ENCODE results near the gene POU2AF2.
"Not testable (repeated sequence)": the region's sequence is repeated elsewhere in the genome, so short reads cannot be mapped to it uniquely, and the experiment has no call there.

The POU2AF2 gene

DNA sequence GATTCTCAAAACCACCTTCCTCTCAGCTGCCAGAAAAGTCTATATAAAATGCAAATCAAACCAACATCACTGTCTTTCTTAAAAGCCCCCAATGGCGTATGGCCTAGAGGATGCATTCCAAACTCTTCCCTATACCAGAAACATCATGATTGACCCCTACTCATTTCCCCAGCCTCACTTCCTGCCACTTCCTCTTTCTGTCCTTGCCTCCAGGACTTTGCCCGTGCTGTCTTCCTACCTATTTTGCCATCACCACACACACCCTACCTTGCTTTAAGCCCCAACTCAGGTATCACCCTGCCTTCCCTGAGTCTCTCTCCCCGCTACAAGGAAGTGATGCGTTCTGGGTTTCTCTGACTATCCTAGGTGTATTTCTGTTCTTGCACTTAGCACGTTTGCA is 8.1 kb downstream of the POU2AF2 start:
- no peak for DNase-seq (ENCODE audit: low read depth in 4 of 4, low spot score in 1 of 4)

DNA sequence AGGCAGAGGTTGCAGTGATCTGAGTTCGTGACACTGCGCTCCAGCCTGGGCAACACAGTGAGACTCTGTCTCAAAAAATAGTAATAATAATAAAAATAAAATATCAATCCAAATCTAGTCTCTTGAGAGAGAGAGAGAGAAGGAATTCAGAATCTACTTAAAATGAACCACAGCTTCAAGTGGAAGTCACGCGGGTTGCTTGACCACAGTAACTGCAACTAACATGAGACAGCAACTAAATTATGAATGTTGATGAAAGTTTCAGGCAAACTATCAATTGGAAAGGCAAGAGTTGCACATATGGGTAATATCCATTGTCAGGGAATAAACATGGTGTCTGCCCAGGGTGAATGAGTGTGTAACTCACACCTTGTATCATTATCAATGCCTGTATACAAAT is 12.5 kb downstream of the POU2AF2 start:
- no peak for DNase-seq (ENCODE audit: low read depth in 4 of 4, low spot score in 1 of 4)

DNA sequence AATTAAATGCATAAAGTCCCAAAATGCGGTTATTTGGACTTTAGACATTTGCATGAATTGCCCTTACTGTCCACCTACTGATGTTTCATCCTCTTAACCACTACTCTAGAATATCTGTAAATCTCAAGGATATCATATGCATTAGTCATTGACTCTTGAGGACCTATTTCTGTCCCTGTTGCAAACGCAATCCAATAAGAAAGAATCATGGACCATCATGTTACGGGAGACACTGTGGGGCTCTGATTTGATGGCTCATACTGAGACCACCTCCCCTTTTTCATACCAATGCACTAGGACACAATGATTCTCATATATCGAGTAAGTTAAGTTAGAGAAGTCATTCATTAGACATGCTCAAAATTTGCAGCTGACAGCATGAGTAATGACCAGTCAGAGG is 14.4 kb downstream of the POU2AF2 start:
- no peak for DNase-seq (ENCODE audit: low read depth in 4 of 4, low spot score in 1 of 4)

DNA sequence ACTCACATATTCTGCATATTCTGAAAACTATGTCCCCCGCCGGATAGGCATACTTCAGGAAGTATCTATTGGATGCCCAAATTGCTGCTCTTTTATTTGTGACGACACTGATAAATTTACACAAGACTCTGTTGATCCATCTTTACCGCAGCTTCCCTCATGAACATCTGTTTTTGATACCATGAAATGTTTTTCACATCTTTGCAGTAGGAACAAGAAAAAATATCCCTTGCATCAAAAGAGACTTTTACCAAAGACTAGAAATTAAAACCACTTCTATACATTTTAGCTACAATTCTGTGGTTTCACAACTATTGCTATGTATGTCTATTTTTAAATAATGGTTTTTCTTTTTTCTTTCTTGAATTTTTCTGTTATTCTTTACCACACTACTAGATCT is 15.3 kb downstream of the POU2AF2 start:
- no peak for DNase-seq (ENCODE audit: low read depth in 4 of 4, low spot score in 1 of 4)

DNA sequence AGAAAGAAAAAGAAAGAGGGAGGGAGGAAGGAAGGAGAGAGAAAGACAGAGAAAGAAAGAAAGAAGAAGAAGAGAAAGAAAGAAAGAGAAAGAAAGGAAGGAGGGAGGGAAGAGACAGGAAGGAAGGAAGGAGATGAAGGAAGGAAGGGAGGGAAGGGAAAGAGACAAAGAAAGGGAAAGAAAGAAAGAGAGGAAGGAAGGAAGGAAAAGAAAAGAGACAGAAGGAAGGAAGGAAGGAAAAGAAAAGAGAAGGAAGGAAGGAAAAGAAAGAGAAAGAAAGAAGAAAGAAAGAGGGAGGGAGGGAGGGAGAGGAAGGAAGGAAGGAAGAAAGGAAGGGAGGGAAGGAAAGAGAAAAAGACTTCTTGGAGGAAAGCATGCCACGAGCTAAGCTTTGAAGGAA is 19.1 kb downstream of the POU2AF2 start:
- no peak for DNase-seq (ENCODE audit: low read depth in 4 of 4, low spot score in 1 of 4)

DNA sequence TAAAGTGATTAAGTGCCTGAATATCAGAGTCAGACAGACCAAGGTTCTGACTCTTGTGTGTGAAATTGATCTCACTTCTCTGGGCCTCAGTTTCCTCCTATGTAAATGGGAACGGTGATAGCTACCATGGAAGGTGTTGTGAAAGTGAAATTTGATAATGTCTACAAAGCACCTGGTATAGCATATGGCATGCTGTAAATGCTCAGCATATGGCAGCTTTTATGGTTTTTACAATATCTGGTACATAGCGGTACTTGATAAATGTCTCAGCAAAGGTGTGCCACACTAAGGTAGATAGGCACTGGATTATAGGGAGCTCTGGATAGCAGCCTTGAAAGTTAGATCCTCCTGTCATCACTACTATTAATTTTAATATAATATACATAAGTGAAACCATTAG is 19.9 kb downstream of the POU2AF2 start:
- DNase-seq (ENCODE audit: low read depth in 4 of 4, low spot score in 1 of 4) = no peak

DNA sequence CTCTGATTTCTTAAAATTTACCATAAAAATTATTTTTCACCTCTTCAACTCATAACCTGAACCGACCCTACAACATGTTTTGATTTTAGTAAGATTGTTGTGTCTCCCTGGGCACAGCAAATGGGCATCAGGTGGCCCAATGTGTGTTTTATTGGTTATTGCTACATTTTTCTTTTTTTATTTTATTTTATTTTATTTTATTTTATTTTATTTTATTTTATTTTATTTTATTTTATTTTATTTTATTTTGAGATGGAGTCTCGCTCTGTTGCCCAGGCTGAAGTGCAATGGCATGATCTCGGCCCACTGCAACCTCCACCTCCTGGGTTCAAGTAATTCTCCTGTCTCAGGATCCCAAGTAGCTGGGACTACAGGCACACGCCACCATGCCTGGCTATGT is 22.8 kb downstream of the POU2AF2 start:
- DNase-seq (ENCODE audit: low read depth in 4 of 4, low spot score in 1 of 4) = not testable (repeated sequence)

DNA sequence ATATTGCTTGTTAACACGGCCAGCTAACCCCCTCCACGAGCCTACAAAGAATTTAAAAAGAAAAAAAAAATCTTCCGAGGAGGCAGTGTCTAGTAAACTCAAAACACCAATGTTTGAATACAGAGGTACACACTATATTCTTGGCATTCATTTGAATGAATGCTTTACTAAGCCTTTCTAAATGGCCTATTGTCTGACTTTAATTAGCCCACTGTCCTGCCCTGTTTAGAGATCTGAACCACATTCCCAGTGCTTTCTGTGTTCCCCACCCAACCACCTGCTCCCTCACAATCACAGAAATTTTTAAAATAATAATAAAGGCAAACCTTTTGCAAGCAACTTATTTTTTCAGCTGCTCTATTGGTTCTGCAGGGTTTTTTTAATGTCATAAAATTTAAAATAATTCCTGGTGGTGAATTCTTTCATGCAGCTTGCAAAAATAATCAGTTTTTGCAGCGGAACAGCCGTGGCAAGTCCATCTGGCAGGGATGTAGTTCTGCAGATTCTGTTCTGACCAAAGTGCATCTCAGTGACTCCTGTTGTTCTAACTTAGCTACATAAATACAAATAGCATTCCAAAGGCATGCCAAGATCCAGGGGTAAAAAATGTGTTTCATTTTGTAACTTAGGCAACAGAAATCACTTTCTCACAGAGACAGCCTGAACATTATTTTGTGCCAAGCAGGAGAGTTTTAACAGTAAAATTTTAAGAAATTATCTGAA is 23.8 kb downstream of the POU2AF2 start:
- no peak for DNase-seq (ENCODE audit: low read depth in 4 of 4, low spot score in 1 of 4)

DNA sequence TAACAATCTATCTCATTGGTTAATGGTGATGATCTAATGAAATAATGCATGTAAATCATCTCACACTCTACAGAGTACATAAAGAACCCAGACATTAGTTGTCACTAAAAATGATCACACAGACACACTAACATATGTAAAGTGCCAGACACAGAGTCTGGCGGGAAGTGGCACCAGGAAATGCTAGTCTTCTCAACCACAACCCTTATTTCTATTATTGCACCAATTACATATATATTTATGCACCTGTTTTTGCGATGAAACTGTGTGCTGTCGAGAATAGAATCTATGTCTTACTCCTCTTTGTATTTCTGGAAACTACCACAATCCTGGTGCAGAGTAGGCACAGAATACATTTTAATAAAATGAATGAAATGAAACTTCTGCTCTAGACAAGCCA is 26.9 kb downstream of the POU2AF2 start:
- DNase-seq (ENCODE audit: low read depth in 4 of 4, low spot score in 1 of 4) = no peak

DNA sequence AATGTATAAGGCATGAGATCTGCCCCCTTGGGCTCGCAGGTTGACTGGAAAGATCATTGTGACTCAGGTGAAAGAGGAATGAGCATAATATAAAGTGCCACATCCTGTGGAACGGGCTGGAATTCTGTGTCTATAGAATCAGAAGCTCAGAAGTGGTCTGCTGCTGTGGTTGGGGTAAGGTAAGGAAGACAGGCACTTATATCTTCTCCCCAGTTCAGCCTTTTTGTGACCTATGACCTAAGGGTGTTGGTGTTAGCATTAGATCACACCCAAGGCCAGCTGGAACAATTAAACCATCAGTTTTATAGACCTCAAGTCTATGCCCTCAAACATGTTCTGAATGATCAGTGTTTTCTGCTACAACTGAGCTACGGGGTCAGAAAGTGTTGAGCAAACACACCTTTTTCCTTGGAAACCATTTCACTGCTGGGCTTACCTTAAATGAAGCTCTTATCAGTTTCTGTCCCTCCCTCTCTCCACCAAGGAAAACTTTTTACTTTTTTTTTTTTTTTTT is 37.1 kb downstream of the POU2AF2 start:
- DNase-seq (ENCODE audit: low read depth in 4 of 4, low spot score in 1 of 4) = no peak

DNA sequence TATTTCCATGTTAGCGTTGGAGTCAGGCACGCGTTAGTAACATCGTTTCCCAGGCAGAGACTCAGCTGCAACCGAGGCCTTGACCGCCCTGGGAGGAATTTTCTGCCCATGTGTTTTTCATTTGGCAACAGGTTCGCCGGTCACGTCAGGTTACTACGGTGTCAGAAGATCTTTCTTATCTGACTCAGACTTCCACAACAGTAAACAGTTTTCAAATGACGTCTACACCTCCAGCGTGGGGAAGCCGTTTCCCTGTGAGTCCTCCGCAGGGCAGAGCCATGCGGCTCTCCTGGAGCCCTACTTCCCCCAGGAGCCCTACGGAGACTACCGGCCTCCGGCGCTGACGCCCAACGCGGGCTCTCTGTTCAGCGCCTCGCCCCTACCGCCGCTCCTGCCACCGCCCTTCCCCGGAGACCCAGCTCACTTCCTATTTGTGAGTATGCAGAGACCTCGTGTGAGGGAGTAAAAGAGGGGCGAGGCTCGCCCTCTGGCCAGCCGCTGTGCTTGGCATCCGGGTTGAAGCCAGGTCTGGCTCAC is 38.5 kb downstream of the POU2AF2 start:
- no peak for DNase-seq (ENCODE audit: low read depth in 4 of 4, low spot score in 1 of 4)

DNA sequence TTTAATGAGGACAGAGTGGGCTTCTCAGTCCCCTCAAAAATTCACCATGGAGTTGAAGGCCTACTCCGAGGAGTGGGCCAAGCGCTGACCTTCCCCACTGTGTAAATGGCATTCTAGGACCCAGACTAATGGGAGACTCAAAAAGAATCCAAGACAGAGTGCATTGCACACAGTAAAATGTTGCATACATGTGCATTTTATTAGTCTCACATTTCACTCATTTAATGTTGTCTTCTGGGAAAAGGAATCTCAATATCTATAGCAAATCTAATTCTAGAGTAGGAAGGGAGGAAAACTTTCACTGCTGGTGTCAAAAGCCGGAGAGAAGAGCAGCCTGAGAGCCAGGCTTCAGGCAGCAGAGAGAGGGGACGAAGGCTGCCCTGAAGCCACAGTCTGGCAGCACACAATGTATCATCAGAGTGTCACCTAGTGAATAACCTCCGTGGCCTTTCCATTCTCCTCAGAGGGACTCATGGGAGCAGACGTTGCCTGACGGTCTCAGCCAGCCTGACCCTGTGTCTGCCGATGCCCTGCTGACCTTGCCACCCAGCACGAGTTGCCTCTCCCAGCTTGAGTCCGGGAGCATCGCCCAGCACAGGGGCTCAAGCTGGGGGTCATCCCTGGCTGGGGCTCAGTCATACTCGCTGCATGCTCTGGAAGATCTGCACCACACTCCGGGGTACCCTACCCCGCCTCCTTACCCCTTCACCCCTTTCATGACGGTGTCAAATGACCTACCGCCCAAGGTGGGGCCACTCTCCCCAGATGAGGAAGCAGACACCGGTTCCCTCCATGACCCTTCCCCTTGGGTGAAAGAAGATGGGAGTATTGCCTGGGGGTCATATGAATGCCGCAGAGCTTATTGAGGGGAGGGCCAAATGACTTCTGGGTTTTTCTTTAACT is 39.9 kb downstream of the POU2AF2 start:
- DNase-seq (ENCODE audit: low read depth in 4 of 4, low spot score in 1 of 4) = no peak

DNA sequence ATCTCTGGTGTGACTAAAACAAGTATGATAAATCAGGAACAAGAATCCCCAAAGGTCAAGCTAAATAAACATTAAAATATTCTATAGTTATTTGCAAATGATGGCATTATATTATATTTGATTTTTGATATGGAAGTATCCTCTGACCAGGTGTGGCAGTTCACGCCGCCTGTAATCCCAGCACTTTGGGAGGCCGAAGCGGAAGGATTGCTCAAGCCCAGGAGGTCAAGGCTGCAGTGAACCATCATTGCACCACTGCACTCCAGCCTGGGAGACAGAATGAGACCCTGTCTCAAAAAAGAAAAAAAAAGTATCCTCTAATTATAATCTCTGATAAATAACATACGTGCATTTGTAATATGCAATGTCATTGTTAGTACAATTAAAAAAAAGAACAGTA is 46.2 kb downstream of the POU2AF2 start:
- DNase-seq (ENCODE audit: low read depth in 4 of 4, low spot score in 1 of 4) = no peak

DNA sequence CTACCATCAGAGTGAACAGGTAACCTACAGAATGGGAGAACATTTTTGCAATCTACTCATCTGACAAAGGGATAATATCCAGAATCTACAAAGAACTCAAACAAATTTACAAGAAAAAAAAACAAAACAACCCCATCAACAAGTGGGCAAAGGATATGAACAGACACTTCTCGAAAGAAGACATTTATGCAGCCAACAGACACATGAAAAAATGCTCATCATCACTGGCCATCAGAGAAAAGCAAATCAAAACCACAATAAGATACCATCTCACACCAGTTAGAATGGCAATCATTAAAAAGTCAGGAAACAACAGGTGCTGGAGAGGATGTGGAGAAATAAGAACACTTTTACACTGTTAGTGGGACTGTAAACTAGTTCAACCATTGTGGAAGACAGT is 46.9 kb downstream of the POU2AF2 start:
- DNase-seq (ENCODE audit: low read depth in 4 of 4, low spot score in 1 of 4) = not testable (repeated sequence)

DNA sequence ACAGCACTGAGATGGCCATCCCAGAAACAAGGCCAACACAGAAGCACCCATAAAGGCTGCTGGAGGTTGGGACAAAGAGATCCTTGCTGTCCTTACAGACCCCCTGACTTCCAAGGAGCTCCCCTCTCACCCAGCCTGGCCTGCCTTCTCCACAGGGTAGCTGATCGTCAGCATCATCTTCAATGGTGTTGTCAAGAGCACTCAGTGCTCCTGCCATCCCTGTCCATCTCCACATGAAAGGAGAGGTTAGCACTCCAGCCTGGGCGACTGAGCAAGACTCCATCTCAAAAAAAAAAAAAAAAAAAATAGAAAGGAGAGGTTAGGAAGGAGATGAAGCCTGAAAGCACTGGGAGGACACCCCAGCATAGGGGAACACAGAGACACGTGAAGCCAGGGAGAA is 50.7 kb downstream of the POU2AF2 start:
- DNase-seq (ENCODE audit: low read depth in 4 of 4, low spot score in 1 of 4) = no peak

DNA sequence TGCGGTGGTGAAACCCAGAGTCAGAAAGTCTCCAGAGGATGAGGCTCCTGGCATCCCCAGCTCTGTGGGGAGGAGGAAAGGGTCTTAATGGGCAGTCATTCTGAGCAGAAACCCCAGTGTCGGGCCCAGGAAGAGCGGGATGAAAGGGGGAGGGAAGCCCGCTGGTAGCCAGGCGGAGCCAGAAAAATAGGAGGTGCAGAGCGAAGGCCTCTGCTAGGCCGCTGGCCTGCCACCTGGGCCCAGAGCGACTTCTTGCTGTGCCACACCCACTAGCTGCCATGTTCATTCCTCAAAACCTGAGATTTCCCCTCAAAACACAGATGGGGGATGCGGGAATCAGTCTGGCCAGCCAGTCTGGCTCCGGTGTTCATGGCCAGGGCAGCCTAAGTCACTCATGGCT is 52.2 kb downstream of the POU2AF2 start:
- DNase-seq (ENCODE audit: low read depth in 4 of 4, low spot score in 1 of 4) = no peak

DNA sequence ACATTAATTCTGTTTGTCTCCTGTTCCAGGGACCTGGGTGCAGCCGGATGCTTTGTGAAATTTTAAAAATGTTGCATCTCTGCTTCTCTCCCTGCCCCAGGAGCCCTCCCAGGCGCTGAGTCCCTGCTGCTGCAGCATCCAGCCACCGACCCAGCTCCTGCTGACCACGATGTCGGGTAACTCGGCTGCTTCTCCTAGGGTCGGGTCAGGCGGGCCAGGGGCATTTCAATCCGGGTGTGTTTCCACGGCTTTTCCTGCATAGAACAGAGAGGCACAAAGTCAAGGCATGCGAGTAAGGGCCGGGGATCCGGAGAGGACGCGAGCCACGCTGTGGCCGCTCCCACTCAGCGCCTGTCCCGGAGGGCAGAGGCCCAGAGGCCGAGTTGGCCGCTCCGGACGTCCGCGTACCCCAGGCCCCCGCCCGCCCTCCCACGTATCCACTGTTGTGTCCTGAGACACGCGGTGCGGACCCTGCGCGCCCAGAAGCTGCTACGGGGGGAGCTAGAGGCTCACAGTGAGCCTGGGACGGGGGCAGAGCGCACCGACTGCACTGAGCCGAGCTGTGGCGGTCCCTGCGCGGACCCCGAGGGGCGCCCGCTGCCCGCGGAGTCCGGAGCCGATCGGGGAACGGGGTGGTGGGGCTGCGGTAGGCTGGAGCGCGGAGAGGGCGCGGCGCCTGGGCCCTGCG is 53.0 kb downstream of the POU2AF2 start, which contains the start of gene POU2AF3:
TSS of gene POU2AF3 (plus strand) at position 134 of the 688 bp plus-strand sequence. CDS start at position 170, 36 bp downstream.
- no peak for DNase-seq (ENCODE audit: low read depth in 4 of 4, low spot score in 1 of 4)

DNA sequence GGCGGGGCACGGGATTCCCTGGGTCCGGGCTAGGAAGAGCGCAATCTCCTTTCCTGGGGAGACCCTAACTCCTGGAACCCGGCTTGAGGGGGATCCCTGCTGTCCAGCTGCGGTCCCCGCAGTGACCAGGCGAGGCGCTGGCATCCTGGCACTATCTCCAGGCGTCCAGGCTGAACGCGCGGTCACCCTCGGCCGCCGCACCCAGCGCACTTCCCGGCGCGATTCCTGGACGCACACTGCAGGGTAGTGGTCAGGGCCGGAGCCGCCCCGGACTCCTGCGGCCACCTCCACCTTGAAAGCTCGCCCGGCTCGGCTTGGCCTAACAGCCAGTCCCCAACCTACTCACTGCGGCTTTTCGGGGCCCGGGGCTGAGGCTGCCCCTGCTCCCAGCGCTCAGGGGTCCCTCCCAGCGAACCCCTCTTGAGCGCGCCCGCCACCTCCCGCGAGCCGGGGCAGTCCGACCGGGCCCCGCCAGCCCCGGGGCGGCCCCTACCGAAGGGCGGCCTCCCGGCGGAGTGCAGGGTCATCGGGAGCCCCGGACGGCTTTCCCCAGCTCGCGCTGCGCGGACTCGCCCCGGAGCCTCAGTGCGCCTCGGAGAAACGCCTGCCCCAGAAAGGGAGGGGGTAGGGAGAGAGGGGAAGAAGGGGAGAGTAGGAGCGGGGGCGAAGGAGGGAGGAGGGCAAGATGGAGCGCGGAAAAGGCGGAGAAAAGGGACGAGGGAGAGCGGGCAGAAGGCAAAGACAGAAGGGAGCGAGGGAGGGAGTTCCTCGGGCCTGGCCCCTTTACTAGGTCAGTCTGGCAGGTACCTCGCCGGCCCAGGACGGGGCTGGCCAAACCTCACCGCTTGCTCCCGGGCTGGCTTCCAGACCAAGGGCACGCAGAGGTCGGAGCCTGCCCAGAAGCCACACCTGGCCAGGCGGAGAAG is 53.8 kb downstream of the POU2AF2 start:
- DNase-seq (ENCODE audit: low read depth in 4 of 4, low spot score in 1 of 4) = no peak

DNA sequence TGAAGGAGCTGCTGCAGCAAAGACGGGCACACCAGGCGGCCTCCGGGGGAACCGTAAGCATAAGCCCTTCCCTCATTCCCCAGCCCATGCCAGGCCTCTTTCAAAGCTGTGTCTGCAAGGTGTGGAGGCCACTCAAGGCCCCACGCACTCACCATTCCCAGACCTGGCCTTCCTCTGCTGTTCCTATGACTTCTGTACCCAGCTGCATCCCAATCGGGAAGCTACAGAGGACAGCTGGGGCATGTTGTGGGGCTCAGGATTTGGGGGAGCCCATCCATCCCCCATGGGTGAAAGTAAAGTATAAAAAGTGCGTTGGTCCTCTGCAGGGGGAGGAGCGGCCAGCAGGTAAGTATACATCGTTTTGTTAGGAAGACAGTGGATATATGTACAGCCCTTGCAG is 55.0 kb downstream of the POU2AF2 start:
- no peak for DNase-seq (ENCODE audit: low read depth in 4 of 4, low spot score in 1 of 4)

Measured in stimulated activated CD4-positive, alpha-beta T cell treated with anti-CD3 and anti-CD28 coated beads, Interleukin-1b, Interleukin-23, amount 100 ng/mL, for 24 hours (primary cell).